ENCODE measurements around the gene EXOSC3. TPM values are rescaled to one million over a fixed set of nuclear protein-coding genes. Genes with fewer than 3 reads are reported as not detected.
A peak's percentile ranks its signal among the peaks of the same experiment; 100 is the strongest.
"Not testable (repeated sequence)": the region's sequence is repeated elsewhere in the genome, so short reads cannot be mapped to it uniquely, and the experiment has no call there.

The EXOSC3 gene
- total RNA-seq = 10 to 100 TPM; 66.7 to 67.6 TPM
- 31.1 TPM for polyA plus RNA-seq (2013, experiment 1 of 2)
- 26.1 TPM for polyA plus RNA-seq (2013, experiment 2 of 2)
- long read RNA-seq, experiment 1, transcript EXOSC3-201 (4 exons, 1,806 nt) = major isoform, 15 of 21 reads
- long read RNA-seq, experiment 1, partial matches to known transcripts = 1 of 21 reads
- long read RNA-seq, experiment 1, other reads (novel, unspliced or antisense) = 1 of 21 reads
- long read RNA-seq, experiment 2, transcript EXOSC3-201 (4 exons, 1,806 nt) = major isoform, 26 of 36 reads
- long read RNA-seq, experiment 2, partial matches to known transcripts = 1 of 36 reads
- long read RNA-seq, experiment 2, other reads (novel, unspliced or antisense) = 3 of 36 reads
- long read RNA-seq, experiment 3, transcript EXOSC3-202 (3 exons, 768 nt) = minor isoform, 11 of 101 reads
- long read RNA-seq, experiment 3, transcript EXOSC3-201 (4 exons, 1,806 nt) = major isoform, 78 of 101 reads
- long read RNA-seq, experiment 3, partial matches to known transcripts = 1 of 101 reads
- long read RNA-seq, experiment 3, other reads (novel, unspliced or antisense) = 8 of 101 reads
- long read RNA-seq, experiment 4, transcript EXOSC3-201 (4 exons, 1,806 nt) = major isoform, 105 of 145 reads
- long read RNA-seq, experiment 4, transcript EXOSC3-202 (3 exons, 768 nt) = minor isoform, 36 of 145 reads
- long read RNA-seq, experiment 4, partial matches to known transcripts = 1 of 145 reads
- long read RNA-seq, experiment 4, other reads (novel, unspliced or antisense) = 2 of 145 reads

GRCh38 chr9:37784616-37785483 is at the start of gene EXOSC3:
Gene EXOSC3, minus strand, starts transcription at chr9:37785064. Its CDS starts 20 bp downstream, at chr9:37785044.
- 0 to 1% methylated on average over 49 to 73 of the region's 73 CpGs for WGBS, 2 experiments (ENCODE audit: insufficient coverage in 1 of 2, insufficient read length in 1 of 2)
- Histone ChIP-seq H3K27ac (ENCODE audit: low read depth, low read length) (no peak within 1 kb of the TSS), H3K9me3 (ENCODE audit: control insufficient read depth, low read length) (no peaks in the 10 kb centered on the region), H3K4me3 (ENCODE audit: low read length) (peak within 1 kb of the TSS; percentile 88), H3K36me3 (ENCODE audit: control insufficient read depth, insufficient read depth, low read length) (peaks cover 36% of the 10 kb centered on the region), H3K9ac (ENCODE audit: extremely low read depth, low read length, poor library complexity, severe bottlenecking) (peak within 1 kb of the TSS; percentile 48), H3K4me1 (ENCODE audit: control insufficient read depth, insufficient read depth, low read length) (no peaks in the 10 kb centered on the region), H3K27me3 (ENCODE audit: control insufficient read depth, insufficient read depth, low read length, poor library complexity, severe bottlenecking) (peaks cover 8% of the 10 kb centered on the region)
- H3K4me1 Mint-ChIP-seq = peaks cover 5% of the 10 kb centered on the region
- H3K36me3 Mint-ChIP-seq (ENCODE audit: low read depth) = peaks cover 32% of the 10 kb centered on the region
- no peaks in the 10 kb centered on the region for H3K9me3 Mint-ChIP-seq
- H3K27ac Mint-ChIP-seq = peak within 1 kb of the TSS; percentile 92
- H3K27me3 Mint-ChIP-seq (ENCODE audit: insufficient read depth) = peaks cover 33% of the 10 kb centered on the region
- H3K4me3 Mint-ChIP-seq = peak within 1 kb of the TSS; percentile 96
- TF ChIP-seq CTCF (conservative IDR thresholded peaks at IDR 0.05) = no peak
- peak; percentile 96 for DNase-seq

GRCh38 chr9:37827483-37828165 is 42.8 kb upstream of the EXOSC3 start:
- Mint-ChIP-seq H3K27me3 (ENCODE audit: insufficient read depth) (no peaks in the 10 kb centered on the region), H3K4me1 (no peaks in the 10 kb centered on the region), H3K4me3 (no peak overlapping the region), H3K9me3 (no peaks in the 10 kb centered on the region), H3K27ac (no peak overlapping the region), H3K36me3 (ENCODE audit: low read depth) (peaks cover 51% of the 10 kb centered on the region)
- Histone ChIP-seq H3K27me3 (ENCODE audit: control insufficient read depth, insufficient read depth, low read length, poor library complexity, severe bottlenecking) (no peaks in the 10 kb centered on the region), H3K4me3 (ENCODE audit: low read length) (no peak overlapping the region), H3K36me3 (ENCODE audit: control insufficient read depth, insufficient read depth, low read length) (peaks cover 50% of the 10 kb centered on the region), H3K9me3 (ENCODE audit: control insufficient read depth, low read length) (no peaks in the 10 kb centered on the region), H3K27ac (ENCODE audit: low read depth, low read length) (no peak overlapping the region), H3K4me1 (ENCODE audit: control insufficient read depth, insufficient read depth, low read length) (no peaks in the 10 kb centered on the region), H3K9ac (ENCODE audit: extremely low read depth, low read length, poor library complexity, severe bottlenecking) (no peak overlapping the region)
- 91 to 92% methylated on average over 3 to 4 of the region's 4 CpGs for WGBS, 2 experiments (ENCODE audit: insufficient coverage in 1 of 2, insufficient read length in 1 of 2)
- no peak for DNase-seq
- TF ChIP-seq CTCF (conservative IDR thresholded peaks at IDR 0.05) = no peak

- not testable (repeated sequence) for H3K4me3 Mint-ChIP-seq; H3K4me3 ChIP-seq (ENCODE audit: low read length); H3K9me3 ChIP-seq (ENCODE audit: control insufficient read depth, low read length); H3K27ac ChIP-seq (ENCODE audit: low read depth, low read length); H3K4me1 Mint-ChIP-seq; H3K4me1 ChIP-seq (ENCODE audit: control insufficient read depth, insufficient read depth, low read length); DNase-seq; H3K27me3 ChIP-seq (ENCODE audit: control insufficient read depth, insufficient read depth, low read length, poor library complexity, severe bottlenecking); H3K9me3 Mint-ChIP-seq; H3K27ac Mint-ChIP-seq; H3K27me3 Mint-ChIP-seq (ENCODE audit: insufficient read depth); H3K9ac ChIP-seq (ENCODE audit: extremely low read depth, low read length, poor library complexity, severe bottlenecking)
- H3K36me3 ChIP-seq (ENCODE audit: control insufficient read depth, insufficient read depth, low read length) = peaks cover 69% of the 10 kb centered on the region
- H3K36me3 Mint-ChIP-seq (ENCODE audit: low read depth) = peaks cover 65% of the 10 kb centered on the region
- 95% methylated on average over 2 of the region's 2 CpGs; no CpG with 5 or more reads in 1 of the 2 experiments for WGBS, 2 experiments (ENCODE audit: insufficient coverage in 1 of 2, insufficient read length in 1 of 2)
Measured at GRCh38 chr9:37825174-37825573, 40.3 kb upstream of the EXOSC3 start.

All from endodermal cell (in vitro differentiated cells).